ENCODE results near the gene LCE1A.

DNA sequence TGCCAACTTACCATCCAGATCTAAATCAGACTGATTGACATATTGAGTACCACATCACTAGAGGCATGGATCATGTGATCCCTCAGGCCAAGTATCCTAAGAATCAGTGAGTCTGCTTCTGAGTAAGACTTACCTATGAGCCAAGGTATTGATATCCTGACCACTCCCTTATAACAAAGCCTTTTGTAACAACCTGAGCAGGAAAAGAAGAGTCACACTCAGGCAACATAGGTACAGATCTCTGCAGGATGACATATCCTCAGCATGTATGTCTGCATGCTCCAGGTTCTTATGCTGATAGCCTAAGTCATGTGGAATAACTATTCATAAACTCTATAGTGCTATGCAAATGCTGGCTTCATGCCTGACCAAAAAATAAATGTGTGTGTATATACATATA is 2.3 kb upstream of the LCE1A start:
- TF ChIP-seq SUZ12 (IDR thresholded peaks at IDR 0.05; ENCODE audit: extremely low read depth, insufficient read depth, insufficient read length) (no peak), ZNF274 (IDR thresholded peaks at IDR 0.05; ENCODE audit: low read depth, low read length) (no peak)
